Stimulated activated CD4-positive, alpha-beta T cell treated with anti-CD3 and anti-CD28 coated beads, Interleukin-12 subunit alpha, Interleukin-12 subunit beta, amount 100 ng/mL, for 4 hours (primary cell): ENCODE data around the gene LSM10.

Experiments used
- DNase-seq: peaks from one replicate; pipeline ENCODE4 v3.0.0-alpha.2; 2020

The LSM10 gene

GRCh38 chr1:36397378-36398230 lies at the start of gene LSM10:
LSM10 (minus strand) TSS chr1:36397908; CDS start chr1:36394129, 3,779 bp downstream.
- peak; percentile 89 for DNase-seq

DNA sequence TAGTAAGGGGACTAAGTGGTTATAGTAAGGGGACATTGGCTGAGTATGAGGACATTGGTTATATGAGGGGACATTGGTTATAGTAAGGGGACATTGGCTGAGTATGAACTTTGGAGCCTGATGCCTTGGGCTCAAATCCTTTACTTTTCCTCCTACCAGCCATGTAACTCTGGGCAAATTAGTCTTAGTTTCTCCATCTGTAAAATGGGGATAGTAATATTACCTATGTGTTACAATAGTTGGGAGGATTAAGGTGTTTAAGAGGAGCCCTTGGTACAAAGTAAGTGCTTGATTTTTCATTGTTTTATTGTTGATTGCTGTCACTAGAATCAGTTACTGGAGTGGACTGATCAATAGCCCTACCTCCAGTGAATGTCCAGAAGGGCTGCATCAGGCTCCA lies 49.7 kb upstream of the LSM10 start:
- no peak for DNase-seq

- DNase-seq, result no peak
Observed at GRCh38 chr1:36446746-36447145, 49.0 kb upstream of the LSM10 start.

DNA sequence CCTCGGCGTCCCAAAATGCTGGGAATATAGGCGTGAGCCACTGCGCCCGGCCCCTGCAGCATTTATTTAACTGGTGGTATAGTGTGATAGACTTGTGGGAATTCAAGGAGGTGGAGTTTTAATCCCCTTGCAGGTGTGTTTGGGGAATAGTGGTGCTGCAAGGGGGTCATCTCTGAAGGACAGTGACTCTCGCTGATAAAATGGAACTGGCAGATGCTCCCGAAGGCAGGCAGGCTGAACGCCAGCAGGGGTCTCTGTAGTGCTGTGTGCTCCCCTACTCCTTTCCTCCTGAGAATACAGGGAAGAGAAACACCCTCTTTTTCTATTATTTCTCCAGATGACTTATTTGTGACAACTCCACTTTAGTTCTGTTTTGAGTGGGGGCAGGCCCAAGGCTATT lies 48.6 kb upstream of the LSM10 start:
- DNase-seq, result no peak

- DNase-seq, result no peak
Observed at GRCh38 chr1:36443297-36443696, 45.6 kb upstream of the LSM10 start.

- no peak for DNase-seq
Observed at GRCh38 chr1:36442337-36442736, 44.6 kb upstream of the LSM10 start.

DNA sequence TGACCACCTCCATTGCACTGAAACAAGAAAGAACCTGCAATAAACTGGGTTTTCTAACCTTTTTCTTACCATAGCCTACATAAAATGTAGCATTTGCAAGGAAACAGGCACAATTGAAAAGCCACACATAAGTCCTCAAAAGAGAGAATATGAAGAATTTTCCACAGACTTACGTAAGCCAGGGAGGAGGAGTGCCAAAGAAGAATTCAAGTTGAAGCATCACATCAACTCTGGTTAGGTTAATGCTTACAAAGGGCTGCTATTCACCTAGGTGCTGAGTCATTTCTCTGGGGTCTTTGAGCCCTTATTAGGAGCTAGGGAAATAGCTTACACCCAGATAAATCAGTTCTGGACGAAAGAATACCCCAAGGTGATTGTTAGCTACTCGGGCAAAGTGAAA lies 42.9 kb upstream of the LSM10 start:
- DNase-seq, result no peak

- no peak for DNase-seq
Observed at GRCh38 chr1:36440044-36440443, 42.3 kb upstream of the LSM10 start.

DNA sequence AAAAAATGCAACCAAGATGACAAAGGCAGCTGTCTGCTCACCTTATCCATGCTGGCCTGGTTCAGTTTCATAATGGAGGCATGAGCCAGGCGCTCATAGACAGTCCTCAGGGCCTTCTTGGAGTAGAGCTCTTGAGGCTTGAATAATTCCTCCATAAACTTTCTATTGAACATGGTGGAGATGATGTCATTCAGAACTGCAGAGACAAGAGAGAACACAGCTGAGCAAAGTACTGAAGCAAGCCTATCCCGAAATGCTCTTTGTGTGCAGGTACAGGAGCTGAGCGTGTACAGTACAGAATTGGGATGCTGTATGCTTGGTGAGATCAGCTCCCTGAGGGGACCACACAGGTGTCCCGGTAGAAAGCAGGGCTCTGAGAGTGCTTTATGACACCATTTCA lies 41.0 kb upstream of the LSM10 start:
- no peak for DNase-seq

- DNase-seq, result no peak
Observed at GRCh38 chr1:36436821-36437220, 39.1 kb upstream of the LSM10 start.

GRCh38 chr1:36433102-36433501 lies 35.4 kb upstream of the LSM10 start:
- DNase-seq, result no peak

- DNase-seq, result no peak
Observed at GRCh38 chr1:36432616-36433015, 34.9 kb upstream of the LSM10 start.

GRCh38 chr1:36425791-36426190 lies 28.1 kb upstream of the LSM10 start:
- no peak for DNase-seq

DNA sequence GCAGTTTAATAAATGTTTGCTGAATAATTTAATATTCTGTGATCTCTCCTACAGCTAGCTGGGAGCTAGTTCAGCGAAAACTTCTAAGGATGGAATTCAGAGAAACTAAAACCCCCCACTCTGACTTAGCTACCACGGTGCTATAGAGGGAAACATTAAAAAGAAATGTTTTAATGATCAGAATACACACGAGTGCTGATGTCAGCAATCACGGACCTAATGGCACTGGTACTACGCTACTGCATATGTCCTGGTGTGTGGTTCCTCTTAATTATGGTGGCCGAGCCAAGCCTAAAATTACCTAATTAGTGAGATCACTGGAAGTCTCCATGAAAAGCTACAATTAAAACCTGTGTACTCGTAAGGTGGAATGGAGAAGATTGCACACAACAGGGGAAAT lies 23.9 kb upstream of the LSM10 start:
- DNase-seq, result no peak

- peak; percentile 94 for DNase-seq
Observed at GRCh38 chr1:36420836-36421317, 23.2 kb upstream of the LSM10 start.

DNA sequence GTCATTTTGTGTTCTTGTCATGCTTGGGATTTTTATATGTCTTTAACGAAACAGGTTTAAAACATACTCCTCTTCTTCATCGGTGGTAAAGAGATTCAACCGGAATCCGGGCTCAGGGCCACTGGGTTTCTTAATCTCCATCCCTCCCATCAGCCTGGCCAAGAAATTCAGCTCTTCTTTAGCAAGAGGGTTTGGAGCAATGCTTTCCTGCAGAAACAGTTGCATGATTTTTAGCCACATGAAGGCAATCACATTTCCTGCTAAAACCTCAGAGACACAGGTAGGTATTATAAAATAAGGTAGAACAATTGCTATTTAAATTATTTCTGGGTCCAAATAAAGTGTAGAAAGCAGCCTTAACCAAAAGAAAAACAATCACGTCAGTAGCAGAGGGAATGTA lies 22.7 kb upstream of the LSM10 start:
- DNase-seq, result no peak

DNA sequence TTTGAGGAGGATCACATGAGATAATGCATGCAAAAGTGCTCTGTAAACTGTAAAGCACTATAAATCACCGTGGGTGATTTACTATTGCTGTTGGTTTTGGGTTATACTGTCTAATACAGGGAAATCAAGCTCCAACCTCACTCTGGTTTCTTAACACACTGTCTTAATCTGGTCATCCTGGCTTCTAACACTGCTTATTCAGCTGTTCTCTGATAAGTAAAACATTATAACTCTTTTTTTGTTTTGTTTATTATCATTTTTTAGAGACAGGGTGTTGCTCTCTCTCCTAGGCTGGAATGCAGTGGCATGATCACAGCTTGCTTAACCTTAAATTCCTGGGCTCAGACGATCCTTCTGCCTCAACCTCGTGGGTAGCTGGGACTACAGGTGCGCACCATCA lies 21.9 kb upstream of the LSM10 start:
- no peak for DNase-seq

- DNase-seq, result no peak
Observed at GRCh38 chr1:36419140-36419539, 21.4 kb upstream of the LSM10 start.

DNA sequence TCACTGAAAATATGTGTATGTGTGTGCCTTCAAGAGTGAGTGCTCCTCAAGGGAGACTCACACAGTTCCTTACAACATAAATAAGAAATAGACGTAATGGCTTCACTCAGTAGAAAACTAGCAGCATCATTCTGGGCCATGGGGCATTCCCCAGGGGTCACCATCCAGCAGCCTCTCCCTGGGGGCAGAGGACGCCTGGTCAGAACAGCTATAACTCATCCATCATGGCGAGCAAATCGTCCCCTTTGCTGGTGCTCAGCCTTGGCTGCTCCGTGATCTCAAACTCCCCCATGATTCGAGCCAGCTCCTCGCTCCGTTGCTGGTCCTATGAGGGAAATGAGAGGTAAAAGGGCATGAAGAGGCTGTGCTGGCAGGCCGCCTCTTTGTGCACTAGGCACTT lies 20.2 kb upstream of the LSM10 start:
- no peak for DNase-seq

DNA sequence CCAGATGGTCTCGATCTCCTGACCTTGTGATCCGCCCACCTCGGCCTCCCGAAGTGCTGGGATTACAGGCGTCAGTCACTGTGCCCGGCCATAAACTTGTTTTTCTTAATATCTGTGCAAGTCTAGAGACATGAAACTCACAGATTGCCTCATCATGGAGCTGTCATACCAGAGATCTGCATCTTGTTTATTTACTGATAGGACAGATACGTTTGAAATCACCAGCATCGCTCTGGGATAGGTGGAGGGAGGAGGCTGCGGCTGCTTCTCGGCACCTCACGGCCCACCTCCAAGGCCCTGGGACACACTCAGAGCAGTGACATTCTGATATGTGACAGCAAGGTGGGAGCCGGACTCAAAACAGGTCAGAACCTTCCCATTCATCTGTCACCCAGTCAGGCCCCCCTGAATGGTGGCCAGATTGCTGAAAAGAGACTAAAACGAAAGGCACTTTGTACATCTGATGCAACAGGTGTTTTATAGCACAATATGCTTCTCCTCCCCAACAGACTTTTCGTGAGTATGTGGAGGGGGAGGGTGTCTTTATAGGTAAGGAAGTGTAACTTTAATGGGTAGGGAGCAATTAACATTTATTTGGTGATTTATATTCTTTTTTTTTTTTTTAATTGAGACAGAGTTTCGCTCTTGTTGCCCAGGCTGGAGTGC lies 18.1 kb upstream of the LSM10 start:
- no peak for DNase-seq

DNA sequence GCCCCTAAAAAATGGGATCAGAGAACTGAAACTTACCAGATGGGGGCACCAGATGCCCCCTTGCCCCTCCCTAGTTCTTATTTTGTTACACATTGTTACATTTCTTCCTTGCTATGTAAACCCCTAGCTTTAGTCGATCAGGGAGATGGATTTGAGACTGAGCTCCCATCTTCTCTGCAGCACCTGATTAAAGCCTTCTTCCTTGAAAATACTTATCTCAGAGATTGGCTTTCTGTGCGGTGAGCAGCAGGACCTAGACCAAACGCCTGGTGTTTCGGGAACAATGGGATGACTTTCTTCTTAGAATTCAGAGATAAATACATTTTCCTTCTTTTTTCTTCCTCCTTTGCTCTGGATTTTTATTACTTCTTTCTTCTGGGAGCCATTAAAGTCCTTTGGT lies 16.7 kb upstream of the LSM10 start:
- DNase-seq, result no peak

DNA sequence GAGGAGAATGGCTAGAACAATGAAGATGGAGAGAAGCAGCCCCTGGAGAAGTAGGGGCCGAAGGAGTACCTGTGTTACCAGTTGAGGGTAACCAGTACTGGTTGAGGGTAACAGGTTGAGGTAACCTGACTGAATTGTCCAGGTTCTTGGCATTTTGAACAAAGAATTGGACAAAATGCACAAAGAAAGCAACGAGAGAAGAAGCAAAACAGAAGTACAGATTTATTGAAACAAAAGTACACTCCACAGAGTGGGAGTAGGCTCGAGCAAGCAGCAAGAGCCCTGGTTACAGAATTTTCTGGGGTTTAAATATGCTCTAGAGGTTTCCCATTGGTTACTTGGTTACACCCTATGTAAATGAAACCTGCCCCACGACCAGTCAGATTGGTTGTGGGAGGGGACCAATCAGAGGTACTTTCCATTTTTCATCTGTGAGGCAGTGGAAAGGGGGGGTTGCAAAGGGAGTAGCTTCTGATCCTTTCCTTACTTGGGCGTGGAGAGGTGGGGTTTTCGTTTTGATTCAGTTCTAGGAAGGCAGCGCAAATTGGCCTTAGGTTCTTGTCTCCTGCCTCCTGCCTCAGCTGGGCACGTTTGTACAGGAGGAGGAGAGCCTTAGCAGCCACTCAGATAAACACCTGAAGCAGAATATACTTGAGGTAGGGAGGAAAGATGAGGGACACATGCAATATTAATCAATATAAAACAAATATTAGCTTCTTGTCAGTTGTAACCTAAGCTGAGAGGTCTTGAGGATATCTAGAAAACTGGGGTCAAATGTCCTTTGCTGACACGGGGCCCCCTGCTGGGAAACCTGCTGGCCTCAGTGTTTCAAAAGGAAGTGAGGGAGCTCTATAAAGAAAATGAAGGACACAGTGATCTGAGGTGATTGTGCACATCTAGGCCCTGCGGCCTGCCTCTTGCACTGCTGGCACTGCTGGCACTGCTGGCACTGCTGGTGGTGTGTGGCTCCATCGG lies 14.3 kb upstream of the LSM10 start:
- no peak for DNase-seq

GRCh38 chr1:36408479-36408878 lies 10.8 kb upstream of the LSM10 start:
- no peak for DNase-seq
